CD4-positive, alpha-beta memory T cell (primary cell): ENCODE measurements around the gene EYA2. TPM values are rescaled to one million over a fixed set of nuclear protein-coding genes. Genes with fewer than 3 reads are reported as not detected.

Experiments
- microRNA-seq: library from miRNA; unstranded; fragments of <30 nt; microRNA quantifications from one replicate; pipeline ENCODE4 v1.2.0, GENCODE V29; 2021; ENCODE audit warnings: borderline replicate concordance, borderline number of aligned reads, borderline microRNAs expressed, mixed read lengths
- polyA plus RNA-seq, 2 donors: library from polyadenylated mRNA; unstranded; fragments of 300-500 nt; fragmentation: Illumina TruSeq; gene quantifications; one replicate each; pipeline ENCODE4 v1.2.3, GENCODE V29; 2021
- total RNA-seq, 2 experiments: library from RNA; stranded (reverse); gene quantifications; one replicate each; pipeline ENCODE4 v1.2.3, GENCODE V29; 2021

Gene EYA2
- total and polyA plus RNA-seq, 4 experiments from 2014 or later, result not detected

Small RNA genes within 50 kb of the gene (microRNA-seq; reads per million reads assigned to microRNA genes)
- gene MIR3616, result not detected

Other genes starting within 250 kb of the EYA2 start
- under 1 TPM in 1 of 2 experiments, not detected in 1; 0.36 TPM for gene SLC13A3, start 243.4 kb upstream of the EYA2 start, total RNA-seq
- not detected for gene SLC13A3, start 243.4 kb upstream of the EYA2 start, polyA plus RNA-seq
- gene TP53RK, start 205.4 kb upstream of the EYA2 start, total RNA-seq, result 10 to 100 TPM; 25.7 to 29.4 TPM
- gene TP53RK, start 205.4 kb upstream of the EYA2 start, polyA plus RNA-seq, result 10 to 100 TPM; 13.5 to 16.6 TPM
- not detected for gene SLC2A10, start 185.2 kb upstream of the EYA2 start, total RNA-seq
- gene SLC2A10, start 185.2 kb upstream of the EYA2 start, polyA plus RNA-seq, result not detected